HFF-Myc (cell line): ENCODE data around the gene C14orf93.
"Not testable (repeated sequence)": the region's sequence is repeated elsewhere in the genome, so short reads cannot be mapped to it uniquely, and the experiment has no call there.

ENCODE experiments used
- DNase-seq: peaks from one replicate; pipeline ENCODE4 v3.0.0-alpha.2; 2011; ENCODE audit warnings: low read depth; ENCODE audit errors: extremely low read depth
- H3K4me3 ChIP-seq: replicated peaks from 2 replicates; pipeline ENCODE4 v1.5.1; 2011; ENCODE audit warnings: low read depth, mild to moderate bottlenecking, control low read depth, low read length
- CTCF ChIP-seq: IDR thresholded peaks from 2 replicates; pipeline ENCODE4 v1.5.1; 2012; ENCODE audit warnings: mild to moderate bottlenecking, low read depth, low read length, control low read depth; ENCODE audit errors: missing control alignments

Gene C14orf93

GRCh38 chr14:22966783-22967269, 43.1 kb downstream of the C14orf93 start:
- DNase-seq, result no peak
- H3K4me3 ChIP-seq, result no peak overlapping the region
- no peak for TF ChIP-seq CTCF

- H3K4me3 ChIP-seq, DNase-seq: not testable (repeated sequence)
Measured at GRCh38 chr14:22965916-22966782, 43.8 kb downstream of the C14orf93 start.

- H3K4me3 ChIP-seq, result no peak overlapping the region
- DNase-seq, result no peak
- TF ChIP-seq CTCF, result no peak
Measured at GRCh38 chr14:22962061-22962676, 47.8 kb downstream of the C14orf93 start.

- DNase-seq, result no peak
- TF ChIP-seq CTCF, result no peak
- peak overlapping the region; percentile 66 for H3K4me3 ChIP-seq
Measured at GRCh38 chr14:22955702-22956569, 54.0 kb downstream of the C14orf93 start.

GRCh38 chr14:22952418-22952817, 57.5 kb downstream of the C14orf93 start:
- no peak for DNase-seq
- H3K4me3 ChIP-seq, result no peak overlapping the region
- no peak for TF ChIP-seq CTCF

GRCh38 chr14:22951795-22952194, 58.1 kb downstream of the C14orf93 start:
- not testable (repeated sequence) for H3K4me3 ChIP-seq, DNase-seq

GRCh38 chr14:22945642-22946041, 64.3 kb downstream of the C14orf93 start:
- DNase-seq, result no peak
- TF ChIP-seq CTCF, result no peak
- H3K4me3 ChIP-seq, result no peak overlapping the region
